KMS-11 (cell line): ENCODE measurements around the gene INSYN1.

Experiments used
- H2AFZ ChIP-seq: fragments of 200-600 bp; sonication (generic); 2 replicates; pipeline ENCODE4 v1.6.1; 2016; ENCODE audit warnings: antibody characterized with exemption, mixed run types, low read depth
- H3K27ac ChIP-seq: fragments of 200-600 bp; sonication (generic); 2 replicates; pipeline ENCODE4 v1.6.1; 2016; ENCODE audit warnings: mild to moderate bottlenecking, mixed run types
- H3K27me3 ChIP-seq: fragments of 200-600 bp; sonication (generic); 2 replicates; pipeline ENCODE4 v1.6.1; 2017; ENCODE audit warnings: mild to moderate bottlenecking, low read depth, mixed run types, moderate library complexity; ENCODE audit not compliant: insufficient read depth
- H3K36me3 ChIP-seq: fragments of 200-600 bp; sonication (generic); 2 replicates; pipeline ENCODE4 v1.6.1; 2017; ENCODE audit warnings: mild to moderate bottlenecking, mixed run types; ENCODE audit not compliant: insufficient read depth
- H3K4me1 ChIP-seq: fragments of 200-600 bp; sonication (generic); 2 replicates; pipeline ENCODE4 v1.6.1; 2016; ENCODE audit warnings: mild to moderate bottlenecking, low read depth, mixed run types; ENCODE audit not compliant: poor library complexity, severe bottlenecking
- H3K4me2 ChIP-seq: fragments of 200-600 bp; sonication (generic); 2 replicates; pipeline ENCODE4 v1.7.0; 2016; ENCODE audit warnings: mild to moderate bottlenecking, mixed run types
- H3K4me3 ChIP-seq: fragments of 200-600 bp; sonication (generic); IDR thresholded peaks from 2 replicates; pipeline ENCODE4 v1.6.1; 2017; ENCODE audit warnings: low read depth, low read length, mixed read lengths; ENCODE audit not compliant: insufficient read depth
- H3K79me2 ChIP-seq: fragments of 200-600 bp; sonication (generic); 2 replicates; pipeline ENCODE4 v1.6.1; 2016; ENCODE audit warnings: low read depth, mixed run types; ENCODE audit not compliant: insufficient read depth
- H3K9ac ChIP-seq: fragments of 200-600 bp; sonication (generic); 2 replicates; pipeline ENCODE4 v1.6.1; 2016; ENCODE audit warnings: mild to moderate bottlenecking, mixed run types
- H4K20me1 ChIP-seq: fragments of 200-600 bp; sonication (generic); 2 replicates; pipeline ENCODE4 v1.6.1; 2016; ENCODE audit warnings: mild to moderate bottlenecking, mixed run types; ENCODE audit not compliant: insufficient read depth
- CTCF ChIP-seq: fragments of 200-600 bp; sonication (generic); conservative IDR thresholded peaks from 2 replicates; pipeline ENCODE4 v1.6.1; 2017; ENCODE audit warnings: low read depth, mild to moderate bottlenecking, antibody characterized with exemption, low read length, moderate library complexity, mixed read lengths

The INSYN1 gene

GRCh38 chr15:73749971-73750370, 3.2 kb downstream of the INSYN1 start:
- Histone ChIP-seq H3K4me1 (no peaks in the 10 kb centered on the region), H3K27ac (no peak overlapping the region), H3K9ac (no peak overlapping the region), H3K36me3 (no peaks in the 10 kb centered on the region), H3K27me3 (peaks cover 17% of the 10 kb centered on the region), H2AFZ (no peak overlapping the region), H3K79me2 (no peaks in the 10 kb centered on the region), H3K4me3 (no peak overlapping the region), H3K4me2 (no peak overlapping the region), H4K20me1 (no peaks in the 10 kb centered on the region)
- no peak for TF ChIP-seq CTCF

DNA sequence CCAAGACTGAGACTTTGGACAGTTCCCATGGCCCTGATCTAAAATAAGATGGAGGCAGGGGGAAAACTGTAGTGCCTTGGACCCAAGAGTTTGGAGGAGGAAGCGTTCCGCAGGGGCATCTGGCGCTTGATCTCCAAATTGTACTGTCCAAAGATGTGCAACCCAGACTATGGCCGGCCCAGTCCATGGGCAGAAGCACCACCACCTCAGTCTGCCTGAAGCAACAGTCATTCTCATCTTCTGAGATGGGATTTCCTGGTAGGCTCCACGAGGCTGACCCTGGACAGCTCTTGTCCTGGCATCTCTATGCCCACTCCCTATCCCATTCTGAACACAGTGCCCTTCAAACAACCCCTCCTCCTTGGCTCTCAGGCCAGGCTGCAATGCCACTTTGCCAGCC, 3.6 kb downstream of the INSYN1 start:
- Histone ChIP-seq H3K27ac (no peak overlapping the region), H3K4me1 (no peaks in the 10 kb centered on the region), H3K36me3 (no peaks in the 10 kb centered on the region), H2AFZ (no peak overlapping the region), H3K9ac (no peak overlapping the region), H3K79me2 (no peaks in the 10 kb centered on the region), H4K20me1 (no peaks in the 10 kb centered on the region), H3K4me2 (no peak overlapping the region), H3K27me3 (peaks cover 17% of the 10 kb centered on the region), H3K4me3 (no peak overlapping the region)
- no peak for TF ChIP-seq CTCF

- Histone ChIP-seq H3K4me2 (no peak overlapping the region), H2AFZ (no peak overlapping the region), H3K4me1 (no peaks in the 10 kb centered on the region), H4K20me1 (no peaks in the 10 kb centered on the region), H3K27me3 (peaks cover 17% of the 10 kb centered on the region), H3K36me3 (no peaks in the 10 kb centered on the region), H3K27ac (no peak overlapping the region), H3K79me2 (no peaks in the 10 kb centered on the region), H3K4me3 (no peak overlapping the region), H3K9ac (no peak overlapping the region)
- no peak for TF ChIP-seq CTCF
Observed at GRCh38 chr15:73748730-73749129, 4.4 kb downstream of the INSYN1 start.

- no peak overlapping the region for H3K27ac ChIP-seq
- no peaks in the 10 kb centered on the region for H3K79me2 ChIP-seq
- no peaks in the 10 kb centered on the region for H3K4me1 ChIP-seq
- peaks cover 17% of the 10 kb centered on the region for H3K27me3 ChIP-seq
- no peak overlapping the region for H3K4me2 ChIP-seq
- H3K36me3 ChIP-seq, result no peaks in the 10 kb centered on the region
- H2AFZ ChIP-seq, result no peak overlapping the region
- H3K4me3 ChIP-seq, result no peak overlapping the region
- H4K20me1 ChIP-seq, result no peaks in the 10 kb centered on the region
- no peak overlapping the region for H3K9ac ChIP-seq
- no peak for TF ChIP-seq CTCF
Observed at GRCh38 chr15:73747847-73748590, 5.1 kb downstream of the INSYN1 start.
